H1 (cell line): ENCODE measurements around the gene SGMS1. TPM values are rescaled to one million over a fixed set of nuclear protein-coding genes. Genes with fewer than 3 reads are reported as not detected.

Experiments used
- CTCF ChIA-PET: fragments of 300-600 bp; sonication (Branson Sonifier 250); formaldehyde crosslinking; loops from one replicate; lab custom pipeline; 2021; ENCODE audit not compliant: partially characterized antibody; lab: Charles Lee
- POLR2A ChIA-PET: fragments of 300-600 bp; sonication (Branson Sonifier 250); formaldehyde crosslinking; loops from one replicate; lab custom pipeline; 2021; ENCODE audit warnings: inconsistent platforms; ENCODE audit not compliant: partially characterized antibody; lab: Charles Lee
- DNase-seq, 2 experiments: peaks; one replicate each; pipeline versions ENCODE4 v3.0.0 to v3.0.0-alpha.2; 2010 to 2022; ENCODE audit warnings: low spot score in 2 of 2, low read depth in 1 of 2, mixed read lengths in 1 of 2
- FAIRE-seq: peaks from 2 replicates; lab custom pipeline; 2011; peaks lifted over from hg19 to GRCh38; lab: Jason Lieb, UNC
- H2AFZ ChIP-seq: 2 replicates; pipeline ENCODE4 v1.8.1; 2012; ENCODE audit warnings: low read length, inconsistent platforms
- H2AK5ac ChIP-seq: 2 replicates; pipeline ENCODE4 v1.6.1; 2013; ENCODE audit warnings: low read depth, low read length
- H2BK120ac ChIP-seq: replicated peaks from 2 replicates; pipeline ENCODE3; 2013; ENCODE audit warnings: low read depth, low read length, inconsistent platforms
- H2BK12ac ChIP-seq: 2 replicates; pipeline ENCODE4 v1.6.1; 2013; ENCODE audit warnings: low read depth, low read length
- H2BK15ac ChIP-seq: 2 replicates; pipeline ENCODE4 v1.6.1; 2013; ENCODE audit warnings: low read length
- H2BK20ac ChIP-seq: 2 replicates; pipeline ENCODE4 v1.6.1; 2013; ENCODE audit warnings: low read length
- H2BK5ac ChIP-seq: 2 replicates; pipeline ENCODE4 v1.6.1; 2013; ENCODE audit warnings: low read depth, low read length
- H3K14ac ChIP-seq: 2 replicates; pipeline ENCODE4 v1.6.1; 2013; ENCODE audit warnings: inconsistent platforms; ENCODE audit not compliant: insufficient read length
- H3K18ac ChIP-seq: 2 replicates; pipeline ENCODE4 v1.6.1; 2013; ENCODE audit warnings: low read length; ENCODE audit errors: extremely low read depth
- H3K23ac ChIP-seq: 2 replicates; pipeline ENCODE4 v1.6.1; 2013; ENCODE audit warnings: inconsistent platforms; ENCODE audit not compliant: insufficient read length
- H3K23me2 ChIP-seq: 2 replicates; pipeline ENCODE4 v1.6.1; 2013; ENCODE audit warnings: low read depth, low read length
- H3K27ac ChIP-seq: 2 replicates; pipeline ENCODE4 v1.6.1; 2011; ENCODE audit warnings: low read depth, low read length, inconsistent platforms
- H3K27me3 ChIP-seq, 4 experiments: replicated peaks in 1 of 4; 1 replicate in 1 of 4; 2 replicates in 3 of 4; pipeline versions ENCODE4 v1.6.1 to v1.8.1; 2011 to 2013; ENCODE audit warnings: low read length in 3 of 4, mild to moderate bottlenecking in 3 of 4, inconsistent platforms in 2 of 4, mixed read lengths in 2 of 4, moderate library complexity in 1 of 4; ENCODE audit not compliant: control insufficient read depth in 3 of 4, insufficient read depth in 3 of 4; ENCODE audit errors: extremely low read depth in 1 of 4
- H3K36me3 ChIP-seq, 4 experiments: 2 replicates each; pipeline versions ENCODE4 v1.6.1 to v1.8.1; 2011 to 2013; ENCODE audit warnings: mild to moderate bottlenecking in 4 of 4, low read length in 3 of 4, moderate library complexity in 2 of 4, control low read depth in 1 of 4, inconsistent platforms in 1 of 4; ENCODE audit not compliant: insufficient read depth in 4 of 4, control insufficient read depth in 2 of 4
- H3K4ac ChIP-seq: replicated peaks from 2 replicates; pipeline ENCODE3; 2013; ENCODE audit warnings: low read length, low read depth, mixed read lengths, inconsistent platforms; ENCODE audit not compliant: insufficient read length
- H3K4me1 ChIP-seq, 4 experiments: replicated peaks in 1 of 4; 1 replicate in 1 of 4; 2 replicates in 3 of 4; pipeline versions ENCODE4 v1.6.1 to v1.8.1; 2011 to 2013; ENCODE audit warnings: low read length in 3 of 4, inconsistent platforms in 2 of 4, mixed read lengths in 1 of 4; ENCODE audit not compliant: insufficient read depth in 4 of 4, control insufficient read depth in 3 of 4
- H3K4me2 ChIP-seq, 2 experiments: 2 replicates each; pipeline versions ENCODE4 v1.6.1 to v1.8.1; 2011 to 2013; ENCODE audit warnings: low read depth in 2 of 2, low read length in 2 of 2, control low read depth in 1 of 2, inconsistent platforms in 1 of 2, mild to moderate bottlenecking in 1 of 2; ENCODE audit not compliant: insufficient read depth in 1 of 2
- H3K4me3 ChIP-seq, 4 experiments: fragments of 200-600, 300-600 bp in 1 of 4; sonication (generic), shearing (Covaris generic), sonication (Bioruptor Twin) in 1 of 4; 2 replicates each; pipeline versions ENCODE4 v1.5.1 to v1.8.1; 2011 to 2016; ENCODE audit warnings: low read length in 4 of 4, low read depth in 3 of 4, control low read depth in 2 of 4, inconsistent platforms in 2 of 4, mild to moderate bottlenecking in 2 of 4, mixed read lengths in 1 of 4, moderate library complexity in 1 of 4; ENCODE audit not compliant: insufficient read depth in 2 of 4; ENCODE audit errors: extremely low read depth in 1 of 4
- H3K56ac ChIP-seq: replicated peaks from 2 replicates; pipeline ENCODE3; 2013; ENCODE audit warnings: low read depth, mild to moderate bottlenecking, mixed read lengths, low read length, inconsistent platforms; ENCODE audit not compliant: insufficient read length
- H3K79me1 ChIP-seq: 2 replicates; pipeline ENCODE4 v1.6.1; 2013; ENCODE audit warnings: low read depth, low read length, control low read depth
- H3K79me2 ChIP-seq, 2 experiments: 2 replicates each; pipeline versions ENCODE4 v1.6.1 to v1.8.1; 2012 to 2013; ENCODE audit warnings: low read length in 2 of 2, mild to moderate bottlenecking in 2 of 2, inconsistent platforms in 1 of 2; ENCODE audit not compliant: insufficient read depth in 2 of 2, control insufficient read depth in 1 of 2
- H3K9ac ChIP-seq, 4 experiments: replicated peaks in 1 of 4; 1 replicate in 1 of 4; 2 replicates in 3 of 4; pipeline versions ENCODE4 v1.6.1 to v1.8.1; 2011 to 2013; ENCODE audit warnings: low read depth in 3 of 4, low read length in 3 of 4, control low read depth in 2 of 4, mild to moderate bottlenecking in 2 of 4, moderate library complexity in 2 of 4, inconsistent platforms in 1 of 4; ENCODE audit errors: extremely low read depth in 1 of 4
- H3K9me3 ChIP-seq, 2 experiments: 2 replicates each; pipeline versions ENCODE4 v1.6.1 to v1.8.1; 2012 to 2013; ENCODE audit warnings: mild to moderate bottlenecking in 2 of 2, moderate library complexity in 2 of 2, control low read depth in 1 of 2, inconsistent platforms in 1 of 2, low read depth in 1 of 2, low read length in 1 of 2, mixed read lengths in 1 of 2; ENCODE audit not compliant: insufficient read depth in 2 of 2
- H4K20me1 ChIP-seq, 2 experiments: replicated peaks in 1 of 2; 2 replicates each; pipeline versions ENCODE3 to v1.8.1; 2011 to 2013; ENCODE audit warnings: inconsistent platforms in 2 of 2, low read length in 2 of 2, mild to moderate bottlenecking in 1 of 2; ENCODE audit not compliant: insufficient read depth in 2 of 2, control insufficient read depth in 1 of 2
- H4K5ac ChIP-seq: 2 replicates; pipeline ENCODE4 v1.6.1; 2013; ENCODE audit warnings: low read length, low read depth, mixed read lengths, inconsistent platforms; ENCODE audit not compliant: insufficient read length
- H4K8ac ChIP-seq: 2 replicates; pipeline ENCODE4 v1.8.0; 2013; ENCODE audit warnings: mild to moderate bottlenecking, moderate library complexity, low read length, inconsistent platforms; ENCODE audit not compliant: insufficient read depth; ENCODE audit errors: extremely low read depth
- H4K91ac ChIP-seq: replicated peaks from 2 replicates; pipeline ENCODE3; 2013; ENCODE audit warnings: low read length, mixed read lengths, inconsistent platforms; ENCODE audit not compliant: insufficient read length
- WGBS, 2 experiments: shearing (Covaris generic) in 1 of 2; methylation state at CpG; one replicate each; pipeline versions ENCODE4 v1.1.6 to v1.1.7; 2013 to 2015; ENCODE audit warnings: low lambda C conversion rate in 2 of 2, mixed read lengths in 2 of 2, inconsistent platforms in 1 of 2, low coverage in 1 of 2, missing lambda C conversion rate in 1 of 2; ENCODE audit not compliant: insufficient replicate concordance in 2 of 2, insufficient coverage in 1 of 2, insufficient read length in 1 of 2; ENCODE audit errors: extremely low coverage in 1 of 2, missing lambda C conversion rate in 1 of 2; 5-methylcytosine and 5-hydroxymethylcytosine counted together
- polyA plus RNA-seq, 7 experiments: library from polyadenylated mRNA; depleted of rRNA in 3 of 7; stranded (reverse) in 5 of 7; unstranded in 2 of 7; fragments of >200 nt in 5 of 7; fragments of 200-250 nt in 2 of 7; gene quantifications; 1 replicate in 5 of 7; 2 replicates in 1 of 7; 4 replicates in 1 of 7; pipeline versions ENCODE4 v1.2.1 to v1.2.3, GENCODE V29; 2011 to 2013; ENCODE audit warnings: missing spikeins in 2 of 7, mixed read lengths in 2 of 7
- total RNA-seq: library from RNA; stranded (reverse); fragmentation: NEBNext Ultra II Directional; extraction: Animal tissue kit (Norgen Biotek cat#: 25700); gene quantifications from 2 replicates; pipeline ENCODE4 v1.2.1, GENCODE V29; 2021

Gene SGMS1
- total and polyA plus RNA-seq, 2 of the 8 experiments (the other 6 are each of a cell fraction or from before 2014, with no cell fraction given), result 6.0 to 15.6 TPM

DNA sequence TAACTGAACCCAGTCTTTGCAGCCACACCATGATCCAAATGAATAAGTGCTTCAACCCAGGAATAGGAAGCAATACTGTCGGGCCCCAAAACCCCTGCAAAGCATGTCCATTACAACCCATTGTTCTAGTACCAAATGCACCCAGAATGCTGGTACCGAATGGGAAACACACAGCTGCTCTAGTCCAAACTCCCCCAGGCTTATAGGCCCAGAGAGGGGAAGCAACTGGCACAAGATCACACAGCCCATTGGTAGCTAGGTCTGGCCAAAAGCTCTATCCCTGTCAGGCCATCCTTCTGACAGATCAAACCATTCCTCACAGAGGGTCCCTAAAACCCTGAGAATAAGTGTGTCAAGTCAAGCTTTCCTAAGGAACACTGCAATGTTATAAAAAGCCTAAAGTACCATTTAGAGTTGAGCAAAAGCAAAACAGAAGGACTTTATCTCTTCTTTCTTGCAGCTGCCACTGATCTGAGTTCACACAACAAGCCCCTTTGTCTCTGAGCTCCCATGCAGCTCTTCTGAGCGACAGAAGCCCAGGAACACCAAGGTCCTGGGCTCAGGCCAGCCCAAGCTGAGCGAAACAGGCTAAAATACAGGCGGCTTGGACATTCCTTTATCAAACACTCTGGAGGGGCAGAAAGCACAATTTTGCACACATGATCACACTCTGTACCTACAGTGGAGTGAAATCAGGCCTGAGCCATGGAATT is 116.7 kb downstream of the SGMS1 start:
- Histone ChIP-seq H4K20me1 (no peaks in the 10 kb centered on the region), H2BK5ac (no peak overlapping the region), H3K56ac (no peak overlapping the region), H3K23ac (no peak overlapping the region), H3K9ac (no peak overlapping the region), H3K4me2 (no peak overlapping the region), H3K4ac (no peak overlapping the region), H3K27ac (no peak overlapping the region), H2BK12ac (no peak overlapping the region), H2AK5ac (no peak overlapping the region; the same call in 1 of the 2 replicates), H3K27me3 (no peaks in the 10 kb centered on the region), H2BK20ac (no peak overlapping the region), H4K5ac (no peak overlapping the region), H2AFZ (no peak overlapping the region), H3K4me1 (peaks cover 5 to 26% (median 12%) of the 10 kb centered on the region in 4 experiments; a peak in 6 of 7 replicates), H3K4me3 (no peak overlapping the region), H3K23me2 (no peaks in the 10 kb centered on the region), H3K9me3 (no peaks in the 10 kb centered on the region), H3K36me3 (no peaks in the 10 kb centered on the region), H4K8ac (no peak overlapping the region), H3K14ac (no peak overlapping the region), H2BK120ac (no peak overlapping the region), H4K91ac (no peak overlapping the region), H3K79me2 (peaks cover 0 to 15% of the 10 kb centered on the region in 2 experiments; a peak in 2 of 4 replicates), H2BK15ac (no peak overlapping the region), H3K79me1 (peaks cover 3% of the 10 kb centered on the region; the same call in 1 of the 2 replicates), H3K18ac (no peak overlapping the region)
- 87% methylated on average over 5 of the region's 5 CpGs; no CpG with 5 or more reads in 1 of the 2 experiments for WGBS, 2 experiments
- FAIRE-seq (no peak), DNase-seq (no peak)
- CTCF ChIA-PET, result interaction anchor here (0.6 to 1.5 kb wide), 5 partner anchors 49 to 281 kb away, joined by 3 to 5 read pairs (median 3); no protein-coding TSS in a partner anchor
- POLR2A ChIA-PET, result interaction anchor here (1.0 to 1.1 kb wide), 2 partner anchors 9 to 10 kb away, joined by 3 read pairs; no protein-coding TSS in a partner anchor
